HG02840 (cell line): ENCODE results near the gene USP51.
"Not testable (repeated sequence)": the region's sequence is repeated elsewhere in the genome, so short reads cannot be mapped to it uniquely, and the experiment has no call there.

Experiments
- ATAC-seq: cut with Tn5 transposase; IDR thresholded peaks from one replicate; pipeline ENCODE4 v1.9.1; 2021; ENCODE audit warnings: mild to moderate bottlenecking, moderate library complexity, moderate number of reproducible peaks; ENCODE audit not compliant: unreplicated experiment, low FRiP score

Gene USP51

DNA sequence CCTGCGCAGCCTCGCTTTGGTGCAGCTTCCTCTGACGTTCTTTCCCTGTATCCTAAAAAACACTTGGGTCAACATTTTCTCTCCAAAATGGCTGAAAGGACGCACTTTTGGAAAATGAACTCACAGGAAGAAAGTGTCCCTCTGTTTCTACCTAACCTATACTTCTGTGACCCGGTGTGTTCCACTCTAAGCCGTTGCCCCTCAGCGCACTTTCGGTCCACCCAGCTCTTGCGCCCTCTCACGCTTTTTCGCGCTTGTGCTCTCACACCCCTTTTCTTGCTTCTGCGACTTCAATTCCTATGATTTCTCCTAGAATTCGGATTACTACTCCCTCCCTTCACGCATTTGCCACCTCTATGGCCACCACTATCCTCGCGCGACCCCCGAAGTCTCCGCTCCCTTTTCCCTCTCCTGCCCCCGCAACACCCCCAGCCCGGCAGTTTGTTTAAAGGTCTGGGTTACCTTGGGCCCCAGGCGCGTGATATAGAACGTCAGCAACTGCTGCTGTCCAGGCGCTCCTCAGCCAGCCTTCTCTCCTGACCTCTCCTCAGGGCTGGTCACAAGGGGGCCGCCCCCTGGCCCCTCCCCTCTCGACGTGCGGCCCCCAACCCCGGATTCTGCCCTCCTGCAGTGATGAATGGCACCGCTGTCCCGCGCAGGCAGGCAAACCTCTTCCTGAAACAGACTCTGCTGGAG is at the start of gene USP51:
Gene USP51, minus strand, starts transcription at position 535 of the 696 bp plus-strand sequence. CDS start 909 bp downstream, outside the sequence.
- ATAC-seq, result peak; percentile 35

DNA sequence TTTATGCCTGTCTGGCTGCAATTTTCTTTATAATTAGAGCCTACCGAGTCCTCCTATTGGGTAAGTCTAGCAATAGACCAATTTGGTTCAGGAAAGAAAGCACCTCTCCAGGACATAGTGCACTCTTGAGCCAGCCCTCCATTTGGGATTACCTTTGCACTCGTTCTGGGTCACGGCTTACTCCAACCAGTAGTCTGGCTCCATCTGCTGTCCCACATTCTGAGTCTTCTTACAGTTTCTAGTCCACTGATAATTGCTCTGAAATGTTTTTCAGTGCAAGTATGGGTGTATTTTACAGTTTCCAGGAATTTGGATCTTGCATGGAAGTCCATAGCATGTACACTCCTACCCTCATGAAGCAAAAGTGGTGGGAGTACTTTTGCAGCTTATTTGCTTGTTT is 34.8 kb upstream of the USP51 start:
- ATAC-seq, result no peak

- no peak for ATAC-seq
These were observed 33.7 kb upstream of the USP51 start for GRCh38 chrX:55523356-55523755.

GRCh38 chrX:55522596-55523276 is 33.1 kb upstream of the USP51 start:
- ATAC-seq, result no peak

DNA sequence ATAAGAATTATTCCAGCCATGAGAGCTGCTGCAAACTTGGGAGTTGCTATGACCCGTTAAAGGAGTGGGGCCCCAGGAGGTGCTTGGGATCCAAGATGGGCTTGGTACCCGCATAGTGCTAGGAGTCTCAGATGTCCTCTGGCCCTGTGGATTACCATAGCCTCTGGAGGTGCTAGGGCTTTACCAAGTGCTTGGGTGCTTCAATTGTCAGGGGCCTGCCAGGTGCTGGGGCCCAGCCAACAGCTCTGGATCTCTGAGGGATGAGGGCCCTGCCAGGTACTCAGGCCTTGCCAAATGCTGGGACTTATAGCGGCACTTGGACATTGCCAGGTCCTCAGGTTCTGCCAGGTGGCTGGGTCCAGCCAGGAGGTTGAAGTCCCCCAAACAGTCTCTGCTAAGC is 32.0 kb upstream of the USP51 start:
- ATAC-seq, result no peak

GRCh38 chrX:55516794-55517481 is 27.3 kb upstream of the USP51 start:
- not testable (repeated sequence) for ATAC-seq

GRCh38 chrX:55513045-55513737 is 23.5 kb upstream of the USP51 start:
- ATAC-seq, result not testable (repeated sequence)

DNA sequence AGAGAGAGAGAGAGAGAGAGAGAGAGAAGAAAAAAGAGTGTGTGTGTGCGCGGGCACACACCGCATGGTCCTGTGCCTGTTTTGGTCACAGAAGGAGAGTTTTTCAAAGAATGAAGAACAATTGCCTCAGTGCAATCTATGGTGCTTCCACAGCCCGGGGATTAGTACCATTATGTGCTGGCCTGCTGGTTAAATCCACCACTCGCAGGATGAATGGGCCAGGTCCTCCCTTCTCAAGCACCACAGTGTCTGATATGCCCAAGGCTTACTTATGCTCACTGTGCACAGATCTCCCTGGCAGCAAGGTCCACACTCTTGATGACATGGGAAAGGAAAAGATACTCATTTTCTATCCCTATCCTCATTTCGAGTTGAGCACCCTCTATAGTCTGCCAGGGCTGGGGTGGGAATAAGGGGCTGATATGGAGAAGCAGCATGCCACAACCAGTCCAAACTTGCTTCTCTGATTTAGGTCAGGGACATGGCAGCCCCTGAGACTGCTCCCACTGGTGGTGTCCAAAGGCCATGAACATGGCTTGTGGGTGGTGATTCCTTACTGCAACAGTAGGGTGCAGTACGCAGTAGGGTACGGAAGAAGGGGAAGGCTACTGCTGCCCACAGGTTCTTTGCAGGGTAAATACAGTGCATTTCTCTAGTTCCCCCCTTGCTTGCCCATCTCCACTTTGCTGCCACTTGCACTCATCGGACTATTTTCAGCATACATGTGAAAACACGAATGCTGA is 18.9 kb upstream of the USP51 start:
- not testable (repeated sequence) for ATAC-seq

DNA sequence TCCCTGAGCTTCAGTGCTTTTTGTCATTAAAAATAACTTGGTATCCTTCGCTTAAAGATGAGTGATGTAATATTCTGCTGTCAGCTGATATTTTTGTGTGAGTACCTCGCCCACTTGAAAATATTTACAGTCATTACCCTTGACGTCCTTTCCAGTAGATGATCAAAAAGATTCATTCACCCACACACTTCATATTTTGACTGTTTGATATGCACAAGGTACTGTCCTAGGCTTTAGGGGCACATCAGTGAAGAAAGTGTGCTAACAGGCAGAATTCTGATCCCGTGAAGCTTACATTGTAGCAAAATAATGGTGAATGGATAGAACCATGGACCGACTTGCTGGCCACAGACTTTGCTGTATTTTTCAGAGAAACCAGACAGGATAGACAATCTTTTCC is 18.1 kb upstream of the USP51 start:
- ATAC-seq, result not testable (repeated sequence)

DNA sequence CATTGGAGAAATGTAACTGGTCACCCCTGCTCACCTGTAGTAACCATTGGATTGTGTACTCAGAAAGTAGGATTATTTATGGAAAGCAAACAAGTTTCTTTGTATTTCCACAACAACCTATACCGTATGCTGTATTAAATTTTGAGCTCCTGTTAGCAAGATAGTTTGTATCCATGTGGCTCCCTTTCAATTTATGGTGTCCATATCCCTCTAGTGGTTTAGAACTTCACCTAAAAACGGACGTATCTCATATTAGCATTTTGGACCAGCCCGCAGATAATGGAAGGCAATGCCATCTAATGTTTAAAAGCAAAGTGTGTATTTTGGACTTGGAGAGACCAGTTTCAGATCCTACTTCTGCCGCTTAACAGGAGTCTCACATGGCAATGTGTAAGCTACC is 17.4 kb upstream of the USP51 start:
- not testable (repeated sequence) for ATAC-seq

- ATAC-seq, result no peak
These were observed 1.3 kb upstream of the USP51 start for GRCh38 chrX:55490974-55491373.

DNA sequence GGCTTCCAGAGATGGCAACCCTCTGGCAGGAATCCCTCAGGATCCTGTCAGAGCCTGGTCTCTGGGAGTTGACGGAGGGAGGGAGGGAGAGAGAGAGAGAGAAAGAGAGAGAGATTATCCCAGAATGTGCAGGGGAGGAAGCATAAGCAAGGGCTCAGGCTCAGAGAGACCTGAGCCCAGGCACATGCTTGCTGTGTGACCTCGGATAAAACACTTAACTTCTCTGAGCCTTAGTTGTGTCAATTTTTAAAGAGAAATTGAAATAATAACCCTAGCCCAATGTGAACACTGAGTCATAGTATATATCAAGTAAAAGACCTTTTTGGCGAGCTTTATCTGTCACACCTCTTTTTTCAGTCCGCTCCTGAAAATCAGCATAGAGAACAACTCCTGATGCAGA is 473 bp upstream of the USP51 start:
- no peak for ATAC-seq

- peak; percentile 61 for ATAC-seq
These were observed 895 bp downstream of the USP51 start for GRCh38 chrX:55488593-55489313.

DNA sequence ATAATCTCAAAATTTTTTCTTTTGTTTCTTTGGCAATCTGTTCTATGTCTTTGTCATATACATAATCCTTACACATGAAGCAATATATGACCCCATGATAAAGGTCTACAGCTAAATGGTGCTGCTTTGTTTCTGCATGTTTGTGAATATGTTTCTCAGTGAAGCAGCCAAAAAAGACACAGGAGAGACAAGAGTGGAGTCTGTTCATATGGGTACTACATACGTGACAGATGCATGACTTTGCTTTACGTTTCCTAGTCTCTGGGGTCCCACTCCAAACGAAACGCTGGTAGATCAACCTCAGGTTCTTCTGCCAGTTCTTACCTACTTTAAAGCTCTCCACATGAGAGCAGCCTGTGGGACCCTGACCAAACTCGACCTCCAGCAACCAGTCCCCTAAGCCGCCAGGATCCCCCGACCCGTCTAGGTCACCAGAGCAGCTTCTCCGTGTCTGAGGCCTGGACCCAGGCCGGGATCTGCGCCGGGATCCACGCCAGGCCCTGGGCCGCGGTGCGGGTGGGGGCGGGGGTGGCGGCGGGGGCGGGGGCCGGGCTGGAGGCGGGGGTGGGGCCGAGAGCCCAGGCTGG is 1.5 kb downstream of the USP51 start:
- no peak for ATAC-seq

DNA sequence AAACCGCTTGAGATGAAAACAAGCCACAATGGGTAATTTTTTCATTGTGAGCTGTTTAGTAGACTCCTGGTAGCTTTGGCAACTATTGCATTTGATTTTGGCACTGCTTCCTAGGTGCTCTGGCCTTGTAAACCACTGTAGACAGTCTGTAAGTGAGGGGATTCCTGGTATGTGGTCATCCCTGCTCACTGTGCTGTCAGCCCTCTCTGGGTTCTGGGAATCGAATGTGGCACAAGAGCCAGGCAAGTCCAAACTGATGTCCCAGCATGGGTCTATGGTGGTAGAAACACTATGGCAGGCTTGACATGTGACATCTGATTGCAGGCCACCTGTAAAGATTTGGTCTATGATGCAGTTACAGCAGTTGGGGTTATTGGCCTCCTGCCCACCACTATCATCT is 2.5 kb downstream of the USP51 start:
- ATAC-seq, result no peak

DNA sequence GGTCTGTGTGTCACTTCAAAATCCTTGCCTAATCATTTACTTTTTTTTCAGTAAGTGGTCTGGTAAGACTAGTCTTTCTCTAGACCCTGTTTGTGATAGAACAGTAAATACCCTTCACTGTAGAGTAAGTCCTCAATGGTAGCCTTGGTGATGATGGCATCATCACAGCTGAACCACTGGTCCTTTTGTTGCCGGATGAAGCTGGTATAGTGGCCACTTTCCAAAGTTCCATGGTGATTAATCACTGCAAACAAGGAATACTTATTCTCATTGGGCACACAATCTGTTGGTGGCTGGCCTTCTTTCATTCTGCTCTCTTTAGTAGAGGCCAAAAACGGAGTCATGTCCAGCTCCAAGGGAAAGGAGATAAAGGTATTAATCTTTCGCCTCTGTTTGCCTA is 2.9 kb downstream of the USP51 start:
- no peak for ATAC-seq

DNA sequence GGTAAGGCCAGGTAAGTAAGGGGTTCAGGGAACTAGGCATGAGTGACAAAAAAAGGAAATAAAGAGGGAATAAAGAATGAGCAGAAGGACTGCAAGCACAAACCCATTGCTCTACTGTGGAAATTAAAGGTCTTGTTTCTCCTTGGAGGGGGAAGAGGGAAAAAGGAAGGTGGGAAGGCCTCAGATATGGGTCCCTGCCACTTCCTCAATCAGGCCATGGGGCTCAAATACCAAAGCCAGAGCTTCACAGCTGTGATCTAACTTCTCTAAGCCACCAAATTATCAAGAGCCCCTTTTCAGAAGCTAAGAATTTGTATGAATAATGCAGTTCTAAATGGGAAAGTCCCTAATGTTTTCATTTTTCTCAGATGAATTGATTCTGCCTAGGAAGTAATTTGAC is 4.7 kb downstream of the USP51 start:
- no peak for ATAC-seq

GRCh38 chrX:55480390-55481062 is 9.1 kb downstream of the USP51 start:
- ATAC-seq, result no peak

DNA sequence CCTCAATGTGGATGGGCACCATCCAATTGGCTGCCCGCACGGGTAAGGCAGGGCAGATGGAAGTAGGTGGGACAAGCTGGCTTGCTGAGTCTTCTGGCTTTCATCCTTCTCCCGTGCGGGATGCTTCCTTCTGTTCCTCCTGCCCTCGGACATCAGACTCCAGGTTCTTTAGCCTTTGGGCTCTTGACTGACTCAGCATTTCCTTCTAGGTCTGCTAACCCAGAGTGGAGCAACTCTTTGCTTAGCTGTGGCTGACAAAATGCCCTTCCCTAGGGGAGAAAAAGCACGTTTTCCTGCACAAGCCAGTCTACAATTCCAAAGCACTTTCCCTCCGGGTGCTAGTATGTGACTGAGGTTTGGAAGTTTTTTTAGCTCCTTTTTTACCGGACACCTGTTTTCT is 9.7 kb downstream of the USP51 start:
- not testable (repeated sequence) for ATAC-seq
